DMS153 (cell line): ENCODE data around the gene AHR.
A peak's percentile ranks its signal among the peaks of the same experiment; 100 is the strongest.

Experiments
- DNase-seq: peaks from one replicate; lab custom pipeline; 2025; lab: John Stamatoyannopoulos, UW

The AHR gene

GRCh38 chr7:17298102-17298839, at the start of gene AHR:
AHR (plus strand) TSS chr7:17298652; CDS start chr7:17299265, 613 bp downstream.
- DNase-seq: peak; percentile 81

GRCh38 chr7:17253885-17254284, 44.6 kb upstream of the AHR start:
- DNase-seq: no peak

- DNase-seq: no peak
Observed at GRCh38 chr7:17255926-17256325, 42.5 kb upstream of the AHR start.

GRCh38 chr7:17256375-17256774, 42.1 kb upstream of the AHR start:
- no peak for DNase-seq

GRCh38 chr7:17266565-17266964, 31.9 kb upstream of the AHR start:
- no peak for DNase-seq

- DNase-seq: no peak
Observed at GRCh38 chr7:17269341-17270221, 28.9 kb upstream of the AHR start.

GRCh38 chr7:17274551-17275245, 23.8 kb upstream of the AHR start:
- peak; percentile 54 for DNase-seq

- DNase-seq: no peak
Observed at GRCh38 chr7:17275749-17276671, 22.4 kb upstream of the AHR start.

GRCh38 chr7:17279061-17279460, 19.4 kb upstream of the AHR start:
- DNase-seq: no peak

GRCh38 chr7:17289074-17289645, 9.3 kb upstream of the AHR start:
- DNase-seq: no peak

- DNase-seq: no peak
Observed at GRCh38 chr7:17292843-17293242, 5.6 kb upstream of the AHR start.

GRCh38 chr7:17293481-17293880, 5.0 kb upstream of the AHR start:
- DNase-seq: no peak

- no peak for DNase-seq
Observed at GRCh38 chr7:17297243-17297642, 1.2 kb upstream of the AHR start.

GRCh38 chr7:17298840-17299482, 509 bp downstream of the AHR start:
- peak; percentile 67 for DNase-seq

- no peak for DNase-seq
Observed at GRCh38 chr7:17299483-17299991, 1.1 kb downstream of the AHR start.

- no peak for DNase-seq
Observed at GRCh38 chr7:17300012-17300411, 1.6 kb downstream of the AHR start.

- DNase-seq: no peak
Observed at GRCh38 chr7:17300437-17300836, 2.0 kb downstream of the AHR start.

GRCh38 chr7:17301471-17302456, 3.3 kb downstream of the AHR start:
- DNase-seq: peak; percentile 26

- DNase-seq: peak; percentile 31
Observed at GRCh38 chr7:17302575-17303142, 4.2 kb downstream of the AHR start.
